ENCODE measurements around the gene AFAP1. TPM values are rescaled to one million over a fixed set of nuclear protein-coding genes. Genes with fewer than 3 reads are reported as not detected.
A peak's percentile ranks its signal among the peaks of the same experiment; 100 is the strongest.

Gene AFAP1
- total and polyA plus RNA-seq, 2 of the 8 experiments (the other 6 are each of a cell fraction or from before 2014, with no cell fraction given), result 3.6 to 18.2 TPM

DNA sequence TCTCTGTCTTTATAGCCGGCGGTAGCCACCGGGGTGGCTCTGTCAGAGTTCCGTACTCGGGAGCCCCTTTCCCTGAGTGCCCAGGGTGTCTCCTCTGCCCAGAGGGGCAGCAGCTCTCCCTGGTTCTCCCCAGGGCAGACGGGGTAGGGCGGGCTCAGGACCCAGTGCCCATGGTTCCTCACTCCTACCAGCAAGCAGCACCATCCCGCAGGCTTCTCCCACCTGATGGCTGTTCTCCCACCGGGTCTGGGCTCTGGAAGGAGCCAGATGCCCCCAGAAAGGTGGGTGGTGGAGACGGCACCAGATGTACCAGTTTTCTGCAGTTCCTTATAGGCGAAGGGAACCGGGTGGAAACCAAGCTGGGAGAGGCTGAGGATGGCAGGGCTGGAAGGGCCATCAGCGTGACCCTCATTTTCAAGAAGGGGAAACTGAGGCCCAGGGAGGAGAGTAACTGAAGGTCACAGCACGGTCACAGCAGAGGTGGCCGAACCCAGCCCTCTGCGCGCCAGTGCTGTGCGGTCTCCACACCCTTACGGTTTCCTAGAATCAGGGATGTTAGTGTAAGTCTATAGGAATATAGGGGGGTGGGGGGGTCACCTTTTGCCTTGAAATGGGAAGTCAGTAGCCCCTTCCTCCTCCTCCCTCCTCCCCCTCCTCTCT lies 198.7 kb downstream of the AFAP1 start:
- WGBS, 2 experiments (ENCODE audit: extremely low coverage in 1 of 2, insufficient coverage in 1 of 2, insufficient read length in 1 of 2, insufficient replicate concordance in 2 of 2, low coverage in 1 of 2, low lambda C conversion rate in 2 of 2, missing lambda C conversion rate in 1 of 2), result 87% methylated on average over 17 of the region's 19 CpGs; no CpG with 5 or more reads in 1 of the 2 experiments
- H4K91ac ChIP-seq (replicated peaks; ENCODE audit: insufficient read length, low read length), result no peak overlapping the region
- CTCF ChIA-PET (ENCODE audit: partially characterized antibody), result interaction anchor here (0.8 kb wide), 1 partner anchor 548 kb away, joined by 4 read pairs; no protein-coding TSS in a partner anchor
- H4K5ac ChIP-seq (ENCODE audit: insufficient read length, low read depth, low read length), result no peak overlapping the region
- H3K4ac ChIP-seq (replicated peaks; ENCODE audit: insufficient read length, low read depth, low read length), result no peak overlapping the region
- no peak overlapping the region for H2AK5ac ChIP-seq (ENCODE audit: low read depth, low read length)
- no peak overlapping the region for H3K4me2 ChIP-seq (ENCODE audit: insufficient read depth in 1 of 2, low read depth in 2 of 2, low read length in 2 of 2)
- H2BK5ac ChIP-seq (ENCODE audit: low read depth, low read length), result no peak overlapping the region
- H2AFZ ChIP-seq (ENCODE audit: low read length), result no peak overlapping the region
- no peak overlapping the region for H2BK12ac ChIP-seq (ENCODE audit: low read depth, low read length)
- H2BK120ac ChIP-seq (replicated peaks; ENCODE audit: low read depth, low read length), result no peak overlapping the region
- no peak overlapping the region for H3K9ac ChIP-seq (replicated peaks in 1 of 4; ENCODE audit: extremely low read depth in 1 of 4, low read depth in 3 of 4, low read length in 3 of 4)
- DNase-seq (ENCODE audit: low read depth in 1 of 2, low spot score in 2 of 2) (no peak), FAIRE-seq (no peak)
- H2BK15ac ChIP-seq (ENCODE audit: low read length), result no peak overlapping the region
- H3K23me2 ChIP-seq (ENCODE audit: low read depth, low read length), result no peaks in the 10 kb centered on the region
- H2BK20ac ChIP-seq (ENCODE audit: low read length), result no peak overlapping the region
- H3K18ac ChIP-seq (ENCODE audit: extremely low read depth, low read length), result no peak overlapping the region
- H4K20me1 ChIP-seq (replicated peaks in 1 of 2; ENCODE audit: control insufficient read depth in 1 of 2, insufficient read depth in 2 of 2, low read length in 2 of 2), result peaks cover 0 to 5% of the 10 kb centered on the region in 2 experiments
- no peak overlapping the region for H3K56ac ChIP-seq (replicated peaks; ENCODE audit: insufficient read length, low read depth, low read length)
- no peaks in the 10 kb centered on the region for H3K79me2 ChIP-seq (ENCODE audit: control insufficient read depth in 1 of 2, insufficient read depth in 2 of 2, low read length in 2 of 2)
- H3K4me3 ChIP-seq (ENCODE audit: extremely low read depth in 1 of 4, insufficient read depth in 2 of 4, low read depth in 3 of 4, low read length in 4 of 4), result no peak overlapping the region
- H4K8ac ChIP-seq (ENCODE audit: extremely low read depth, insufficient read depth, low read length), result peak overlapping the region; percentile 25; the same call in 1 of the 2 replicates
- no peak for TF ChIP-seq EZH2 (IDR thresholded peaks at IDR 0.05; ENCODE audit: low read depth, low read length, severe bottlenecking)
- no peak for TF ChIP-seq CTBP2 (IDR thresholded peaks at IDR 0.05; ENCODE audit: borderline replicate concordance, insufficient read depth, insufficient read length, low read length)
- H3K9me3 ChIP-seq (ENCODE audit: insufficient read depth in 2 of 2, low read depth in 1 of 2, low read length in 1 of 2), result no peaks in the 10 kb centered on the region
- H3K27ac ChIP-seq (ENCODE audit: low read depth, low read length), result no peak overlapping the region
- no peaks in the 10 kb centered on the region for H3K79me1 ChIP-seq (ENCODE audit: low read depth, low read length)
- peaks cover 0 to 2% (median 0%) of the 10 kb centered on the region in 4 experiments; a peak in 1 of 7 replicates for H3K27me3 ChIP-seq (replicated peaks in 1 of 4; ENCODE audit: control insufficient read depth in 3 of 4, extremely low read depth in 1 of 4, insufficient read depth in 3 of 4, low read length in 3 of 4)
- H3K36me3 ChIP-seq (ENCODE audit: control insufficient read depth in 2 of 4, insufficient read depth in 4 of 4, low read length in 3 of 4), result no peaks in the 10 kb centered on the region
- POLR2A ChIA-PET (ENCODE audit: partially characterized antibody), result no interaction called here
- H3K14ac ChIP-seq (ENCODE audit: insufficient read length), result no peak overlapping the region
- no peaks in the 10 kb centered on the region for H3K4me1 ChIP-seq (replicated peaks in 1 of 4; ENCODE audit: control insufficient read depth in 3 of 4, insufficient read depth in 4 of 4, low read length in 3 of 4)
- no peak overlapping the region for H3K23ac ChIP-seq (ENCODE audit: insufficient read length)

All from H1 (cell line).